ENCODE data around the gene BPIFA2. TPM values are rescaled to one million over a fixed set of nuclear protein-coding genes. Genes with fewer than 3 reads are reported as not detected.

The BPIFA2 gene
- total RNA-seq, 1 donor from 2014 or later = not detected

- no peak for DNase-seq (ENCODE audit: low read depth)
- H3K27me3 ChIP-seq (ENCODE audit: control insufficient read depth, insufficient read depth, low read length) = peaks cover 1% of the 10 kb centered on the region
- TF ChIP-seq CTCF (IDR thresholded peaks at IDR 0.05; ENCODE audit: insufficient read depth, low read length, severe bottlenecking) = no peak
- H3K4me3 ChIP-seq (ENCODE audit: low read depth, low read length) = no peak overlapping the region
- no peak for FAIRE-seq
- H3K36me3 ChIP-seq (ENCODE audit: control insufficient read depth, insufficient read depth, low read length) = no peaks in the 10 kb centered on the region
These were observed 13.7 kb upstream of the BPIFA2 start for GRCh38 chr20:33154252-33154651.

- TF ChIP-seq CTCF (IDR thresholded peaks at IDR 0.05; ENCODE audit: insufficient read depth, low read length, severe bottlenecking) = no peak
- FAIRE-seq (no peak), DNase-seq (ENCODE audit: low read depth) (no peak)
- no peak overlapping the region for H3K4me3 ChIP-seq (ENCODE audit: low read depth, low read length)
- no peaks in the 10 kb centered on the region for H3K36me3 ChIP-seq (ENCODE audit: control insufficient read depth, insufficient read depth, low read length)
- H3K27me3 ChIP-seq (ENCODE audit: control insufficient read depth, insufficient read depth, low read length) = no peaks in the 10 kb centered on the region
These were observed 9.1 kb upstream of the BPIFA2 start for GRCh38 chr20:33158637-33159385.

DNA sequence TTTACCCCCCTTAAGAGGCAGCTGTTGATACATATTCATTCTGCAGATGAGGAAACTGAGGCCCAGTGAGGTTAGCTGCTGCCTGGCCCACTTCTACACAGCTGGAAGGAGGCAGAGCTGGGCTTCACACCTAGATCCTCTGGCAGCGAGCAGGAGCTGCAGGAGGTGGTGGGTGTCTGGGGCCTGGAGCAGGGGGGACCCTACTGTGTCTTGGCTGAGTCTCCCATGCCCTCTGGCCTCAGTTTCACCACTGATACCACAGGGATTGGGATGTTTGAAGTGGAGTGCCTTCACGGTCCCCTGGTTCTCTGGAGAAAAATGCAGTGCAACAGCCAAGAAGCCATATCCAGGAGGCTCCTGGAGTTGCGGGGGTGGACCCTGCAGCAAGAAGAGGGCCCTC, 8.2 kb upstream of the BPIFA2 start:
- H3K4me3 ChIP-seq (ENCODE audit: low read depth, low read length) = no peak overlapping the region
- no peaks in the 10 kb centered on the region for H3K27me3 ChIP-seq (ENCODE audit: control insufficient read depth, insufficient read depth, low read length)
- TF ChIP-seq CTCF (IDR thresholded peaks at IDR 0.05; ENCODE audit: insufficient read depth, low read length, severe bottlenecking) = no peak
- no peak for DNase-seq (ENCODE audit: low read depth)
- no peak for FAIRE-seq
- no peaks in the 10 kb centered on the region for H3K36me3 ChIP-seq (ENCODE audit: control insufficient read depth, insufficient read depth, low read length)

DNA sequence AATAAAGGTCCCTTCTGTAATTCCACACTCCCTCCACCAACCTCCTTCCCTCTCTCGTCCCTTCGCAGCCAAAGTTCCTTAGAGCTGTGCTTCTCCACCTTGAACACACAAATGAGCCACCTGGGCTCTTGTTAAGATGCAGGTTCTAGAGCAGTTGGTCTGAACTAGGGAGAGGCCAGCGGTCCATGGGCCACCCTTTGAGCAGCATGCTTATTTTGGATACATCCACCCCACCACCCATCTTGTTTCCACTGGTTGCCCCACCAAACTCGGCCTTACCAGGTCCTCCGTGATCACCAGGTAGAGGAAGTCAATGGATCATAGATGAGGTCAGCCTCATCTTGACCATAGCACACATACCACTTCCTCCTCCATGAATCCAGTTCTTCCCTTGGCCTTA, 7.3 kb upstream of the BPIFA2 start:
- no peaks in the 10 kb centered on the region for H3K27me3 ChIP-seq (ENCODE audit: control insufficient read depth, insufficient read depth, low read length)
- no peaks in the 10 kb centered on the region for H3K36me3 ChIP-seq (ENCODE audit: control insufficient read depth, insufficient read depth, low read length)
- DNase-seq (ENCODE audit: low read depth) = no peak
- FAIRE-seq = no peak
- no peak overlapping the region for H3K4me3 ChIP-seq (ENCODE audit: low read depth, low read length)
- TF ChIP-seq CTCF (IDR thresholded peaks at IDR 0.05; ENCODE audit: insufficient read depth, low read length, severe bottlenecking) = no peak

GRCh38 chr20:33162313-33162712, 5.6 kb upstream of the BPIFA2 start:
- H3K27me3 ChIP-seq (ENCODE audit: control insufficient read depth, insufficient read depth, low read length) = no peaks in the 10 kb centered on the region
- FAIRE-seq = no peak

More at GRCh38 chr20:33162313-33162712, 5.6 kb upstream of the BPIFA2 start:
- no peak for DNase-seq (ENCODE audit: low read depth)
- TF ChIP-seq CTCF (IDR thresholded peaks at IDR 0.05; ENCODE audit: insufficient read depth, low read length, severe bottlenecking) = no peak
- no peak overlapping the region for H3K4me3 ChIP-seq (ENCODE audit: low read depth, low read length)
- H3K36me3 ChIP-seq (ENCODE audit: control insufficient read depth, insufficient read depth, low read length) = no peaks in the 10 kb centered on the region

Measured in bronchial epithelial cell (primary cell).